SK-N-MC (cell line): ENCODE measurements around the gene TMEM260.

Experiments used
- EZH2 ChIP-seq: fragments of 200-600 bp; sonication (generic); IDR thresholded peaks from one replicate; pipeline ENCODE4 v1.6.1; 2017; ENCODE audit warnings: antibody characterized with exemption
- POLR2AphosphoS5 ChIP-seq: IDR thresholded peaks from 2 replicates; pipeline ENCODE4 v1.6.1; 2012; ENCODE audit warnings: mild to moderate bottlenecking, low read depth, low read length, borderline replicate concordance

DNA sequence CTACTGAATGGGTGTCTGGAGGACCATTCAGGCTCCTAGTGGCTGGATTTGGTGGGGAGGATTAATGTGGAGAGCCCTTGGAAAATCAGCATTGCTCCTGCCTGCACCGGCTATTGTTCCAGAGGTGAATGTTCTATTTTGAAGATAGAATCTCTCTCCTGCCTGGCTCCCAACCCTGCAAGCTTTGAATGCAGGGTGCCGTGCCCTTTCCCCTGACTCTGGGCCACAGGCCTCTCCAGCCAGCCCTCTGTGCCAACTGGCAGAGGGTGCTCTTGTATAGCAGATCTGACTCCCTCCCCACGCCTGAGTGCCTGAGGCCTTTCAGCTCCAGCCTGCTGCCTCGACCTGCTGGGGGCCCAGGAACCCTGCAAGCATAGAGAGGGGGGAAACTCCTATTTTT is 106.8 kb downstream of the TMEM260 start:
- TF ChIP-seq EZH2 (no peak), POLR2AphosphoS5 (no peak)
